Activated naive CD4-positive, alpha-beta T cell treated with anti-CD3 and anti-CD28 coated beads, Interleukin-2, amount 10 ng/mL, durations not matched to agents 7 days and 5 days (primary cell): ENCODE results near the gene GAB2.

ENCODE experiments used
- CTCF ChIA-PET: fragments of 350-600 bp; sonication (Branson Sonifier 250); formaldehyde crosslinking; loops from one replicate; lab custom pipeline; 2021; ENCODE audit warnings: antibody characterized with exemption; lab: Charles Lee
- DNase-seq: peaks from one replicate; pipeline ENCODE4 v3.0.0-alpha.2; 2020
- H3K27ac Mint-ChIP-seq: one replicate; pipeline ENCODE4 v1.8.0; 2021; ENCODE audit warnings: mild to moderate bottlenecking, moderate library complexity, mixed read lengths
- H3K27me3 Mint-ChIP-seq: one replicate; pipeline ENCODE4 v1.8.0; 2021; ENCODE audit warnings: mild to moderate bottlenecking, mixed read lengths
- H3K36me3 Mint-ChIP-seq: one replicate; pipeline ENCODE4 v1.8.0; 2021; ENCODE audit warnings: mixed read lengths
- H3K4me1 Mint-ChIP-seq: one replicate; pipeline ENCODE4 v1.8.0; 2021; ENCODE audit warnings: mixed read lengths
- H3K4me3 Mint-ChIP-seq: one replicate; pipeline ENCODE4 v1.8.0; 2021; ENCODE audit warnings: mild to moderate bottlenecking, moderate library complexity, mixed read lengths
- H3K9me3 Mint-ChIP-seq: one replicate; pipeline ENCODE4 v1.8.0; 2021; ENCODE audit warnings: mixed read lengths

The GAB2 gene

GRCh38 chr11:78216571-78217287, 200.9 kb downstream of the GAB2 start:
- CTCF ChIA-PET, result interaction anchor here (1.0 kb wide), 1 partner anchor 14 kb away, joined by 4 read pairs; no protein-coding TSS in a partner anchor
- Mint-ChIP-seq H3K4me1 (peaks cover 11% of the 10 kb centered on the region), H3K27me3 (no peaks in the 10 kb centered on the region), H3K27ac (peak overlapping the region; percentile 29), H3K9me3 (no peaks in the 10 kb centered on the region), H3K36me3 (peaks cover 58% of the 10 kb centered on the region), H3K4me3 (no peak overlapping the region)
- DNase-seq, result peak; percentile 0

GRCh38 chr11:78216021-78216420, 201.6 kb downstream of the GAB2 start:
- peak; percentile 3 for DNase-seq
- H3K36me3 Mint-ChIP-seq, result peaks cover 58% of the 10 kb centered on the region
- no peaks in the 10 kb centered on the region for H3K9me3 Mint-ChIP-seq
- H3K4me1 Mint-ChIP-seq, result peaks cover 11% of the 10 kb centered on the region
- H3K27me3 Mint-ChIP-seq, result no peaks in the 10 kb centered on the region
- H3K4me3 Mint-ChIP-seq, result no peak overlapping the region
- no peak overlapping the region for H3K27ac Mint-ChIP-seq
- CTCF ChIA-PET, result interaction anchor here (1.0 kb wide), 1 partner anchor 13 kb away, joined by 4 read pairs; no protein-coding TSS in a partner anchor

GRCh38 chr11:78214331-78215194, 203.1 kb downstream of the GAB2 start:
- Mint-ChIP-seq H3K27ac (peak overlapping the region; percentile 31), H3K4me1 (peaks cover 7% of the 10 kb centered on the region), H3K4me3 (no peak overlapping the region), H3K27me3 (no peaks in the 10 kb centered on the region), H3K36me3 (peaks cover 64% of the 10 kb centered on the region), H3K9me3 (no peaks in the 10 kb centered on the region)
- peak; percentile 11 for DNase-seq
- CTCF ChIA-PET, result interaction anchor here (0.8 kb wide), 1 partner anchor 21 kb away, joined by 3 read pairs; no protein-coding TSS in a partner anchor

GRCh38 chr11:78213526-78214330, 203.9 kb downstream of the GAB2 start:
- Mint-ChIP-seq H3K27ac (peak overlapping the region; percentile 34), H3K4me3 (no peak overlapping the region), H3K4me1 (peaks cover 7% of the 10 kb centered on the region), H3K27me3 (no peaks in the 10 kb centered on the region), H3K36me3 (peaks cover 66% of the 10 kb centered on the region), H3K9me3 (no peaks in the 10 kb centered on the region)
- peak; percentile 19 for DNase-seq
- CTCF ChIA-PET, result interaction anchor here (0.8 kb wide), 1 partner anchor 20 kb away, joined by 3 read pairs; no protein-coding TSS in a partner anchor

- Mint-ChIP-seq H3K9me3 (no peaks in the 10 kb centered on the region), H3K4me3 (no peak overlapping the region), H3K27ac (no peak overlapping the region), H3K27me3 (no peaks in the 10 kb centered on the region), H3K4me1 (peaks cover 7% of the 10 kb centered on the region), H3K36me3 (peaks cover 70% of the 10 kb centered on the region)
- DNase-seq, result peak; percentile 15
- CTCF ChIA-PET, result no interaction called here
These were observed 204.8 kb downstream of the GAB2 start for GRCh38 chr11:78212586-78213371.

- Mint-ChIP-seq H3K9me3 (no peaks in the 10 kb centered on the region), H3K36me3 (peaks cover 64% of the 10 kb centered on the region), H3K27me3 (no peaks in the 10 kb centered on the region), H3K4me3 (no peak overlapping the region), H3K4me1 (peaks cover 3% of the 10 kb centered on the region), H3K27ac (no peak overlapping the region)
- CTCF ChIA-PET, result no interaction called here
- DNase-seq, result no peak
These were observed 206.1 kb downstream of the GAB2 start for GRCh38 chr11:78211565-78211964.

GRCh38 chr11:78210000-78210608, 207.5 kb downstream of the GAB2 start:
- Mint-ChIP-seq H3K36me3 (peaks cover 59% of the 10 kb centered on the region), H3K4me1 (peaks cover 8% of the 10 kb centered on the region), H3K27ac (peak overlapping the region; percentile 60), H3K27me3 (no peaks in the 10 kb centered on the region), H3K9me3 (no peaks in the 10 kb centered on the region), H3K4me3 (no peak overlapping the region)
- CTCF ChIA-PET, result no interaction called here
- DNase-seq, result peak; percentile 13

- Mint-ChIP-seq H3K9me3 (no peaks in the 10 kb centered on the region), H3K36me3 (peaks cover 55% of the 10 kb centered on the region), H3K4me1 (peaks cover 14% of the 10 kb centered on the region), H3K27ac (no peak overlapping the region), H3K4me3 (no peak overlapping the region), H3K27me3 (no peaks in the 10 kb centered on the region)
- CTCF ChIA-PET, result no interaction called here
- DNase-seq, result peak; percentile 8
These were observed 208.1 kb downstream of the GAB2 start for GRCh38 chr11:78209478-78209877.

- CTCF ChIA-PET, result no interaction called here
- H3K9me3 Mint-ChIP-seq, result no peaks in the 10 kb centered on the region
- no peaks in the 10 kb centered on the region for H3K27me3 Mint-ChIP-seq
- peaks cover 21% of the 10 kb centered on the region for H3K4me1 Mint-ChIP-seq
- no peak overlapping the region for H3K4me3 Mint-ChIP-seq
- DNase-seq, result peak; percentile 18
- H3K27ac Mint-ChIP-seq, result no peak overlapping the region
- peaks cover 54% of the 10 kb centered on the region for H3K36me3 Mint-ChIP-seq
These were observed 209.1 kb downstream of the GAB2 start for GRCh38 chr11:78208257-78209165.

- Mint-ChIP-seq H3K36me3 (peaks cover 54% of the 10 kb centered on the region), H3K27me3 (no peaks in the 10 kb centered on the region), H3K9me3 (no peaks in the 10 kb centered on the region), H3K4me1 (peaks cover 28% of the 10 kb centered on the region), H3K4me3 (no peak overlapping the region), H3K27ac (no peak overlapping the region)
- CTCF ChIA-PET, result no interaction called here
- DNase-seq, result peak; percentile 8
These were observed 209.9 kb downstream of the GAB2 start for GRCh38 chr11:78207532-78208256.

GRCh38 chr11:78205691-78206090, 211.9 kb downstream of the GAB2 start:
- no peak overlapping the region for H3K27ac Mint-ChIP-seq
- CTCF ChIA-PET, result no interaction called here

GRCh38 chr11:78205256-78205655, 212.4 kb downstream of the GAB2 start:
- peaks cover 52% of the 10 kb centered on the region for H3K36me3 Mint-ChIP-seq
- no peaks in the 10 kb centered on the region for H3K9me3 Mint-ChIP-seq
- H3K27me3 Mint-ChIP-seq, result no peaks in the 10 kb centered on the region
- peak overlapping the region; percentile 78 for H3K27ac Mint-ChIP-seq
- CTCF ChIA-PET, result no interaction called here
- H3K4me1 Mint-ChIP-seq, result peaks cover 49% of the 10 kb centered on the region
- DNase-seq, result peak; percentile 7
- H3K4me3 Mint-ChIP-seq, result no peak overlapping the region

More at GRCh38 chr11:78205691-78206090, 211.9 kb downstream of the GAB2 start:
- DNase-seq, result peak; percentile 3
- H3K36me3 Mint-ChIP-seq, result peaks cover 54% of the 10 kb centered on the region
- H3K4me3 Mint-ChIP-seq, result no peak overlapping the region
- H3K9me3 Mint-ChIP-seq, result no peaks in the 10 kb centered on the region
- H3K4me1 Mint-ChIP-seq, result peaks cover 48% of the 10 kb centered on the region
- H3K27me3 Mint-ChIP-seq, result no peaks in the 10 kb centered on the region
